DOHH2 (cell line): ENCODE measurements around the gene SLC25A13.

Experiments
- EZH2phosphoT487 ChIP-seq: fragments of 200-600 bp; sonication (generic); IDR thresholded peaks from 2 replicates; pipeline ENCODE4 v1.6.1; 2017; ENCODE audit warnings: borderline replicate concordance, mild to moderate bottlenecking, antibody characterized with exemption, low read length, moderate library complexity, mixed read lengths
- TF ChIP-seq, protein P1 (sequence below): fragments of 200-600 bp; sonication (generic); IDR thresholded peaks from one replicate; pipeline ENCODE4 v1.5.1; 2014; ENCODE audit warnings: antibody characterized with exemption, mild to moderate bottlenecking, low read depth, low read length; ENCODE audit not compliant: poor library complexity, severe bottlenecking

GRCh38 chr7:96179341-96179740 lies 142.6 kb downstream of the SLC25A13 start:
- TF ChIP-seq, protein P1, sequence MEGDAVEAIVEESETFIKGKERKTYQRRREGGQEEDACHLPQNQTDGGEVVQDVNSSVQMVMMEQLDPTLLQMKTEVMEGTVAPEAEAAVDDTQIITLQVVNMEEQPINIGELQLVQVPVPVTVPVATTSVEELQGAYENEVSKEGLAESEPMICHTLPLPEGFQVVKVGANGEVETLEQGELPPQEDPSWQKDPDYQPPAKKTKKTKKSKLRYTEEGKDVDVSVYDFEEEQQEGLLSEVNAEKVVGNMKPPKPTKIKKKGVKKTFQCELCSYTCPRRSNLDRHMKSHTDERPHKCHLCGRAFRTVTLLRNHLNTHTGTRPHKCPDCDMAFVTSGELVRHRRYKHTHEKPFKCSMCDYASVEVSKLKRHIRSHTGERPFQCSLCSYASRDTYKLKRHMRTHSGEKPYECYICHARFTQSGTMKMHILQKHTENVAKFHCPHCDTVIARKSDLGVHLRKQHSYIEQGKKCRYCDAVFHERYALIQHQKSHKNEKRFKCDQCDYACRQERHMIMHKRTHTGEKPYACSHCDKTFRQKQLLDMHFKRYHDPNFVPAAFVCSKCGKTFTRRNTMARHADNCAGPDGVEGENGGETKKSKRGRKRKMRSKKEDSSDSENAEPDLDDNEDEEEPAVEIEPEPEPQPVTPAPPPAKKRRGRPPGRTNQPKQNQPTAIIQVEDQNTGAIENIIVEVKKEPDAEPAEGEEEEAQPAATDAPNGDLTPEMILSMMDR: no peak
- TF ChIP-seq EZH2phosphoT487: no peak
